PFSK-1 (cell line): ENCODE results near the gene MAD1L1.

Experiments used
- POLR2AphosphoS5 ChIP-seq: IDR thresholded peaks from 2 replicates; pipeline ENCODE4 v1.6.1; 2012; ENCODE audit warnings: low read depth, mild to moderate bottlenecking, control low read depth, low read length, moderate library complexity
- REST ChIP-seq, 2 experiments: IDR thresholded peaks; 2 replicates each; pipeline versions ENCODE4 v1.6.1 to v1.8.0; 2011 to 2012; ENCODE audit warnings: low read depth in 2 of 2, low read length in 2 of 2, control low read depth in 1 of 2, inconsistent platforms in 1 of 2, mild to moderate bottlenecking in 1 of 2, moderate library complexity in 1 of 2; ENCODE audit not compliant: insufficient read depth in 1 of 2
- SIN3A ChIP-seq: IDR thresholded peaks from 2 replicates; pipeline ENCODE4 v1.6.1; 2012; ENCODE audit warnings: mild to moderate bottlenecking, low read length, moderate library complexity, borderline replicate concordance; ENCODE audit not compliant: insufficient read depth
- TAF1 ChIP-seq: IDR thresholded peaks from 2 replicates; pipeline ENCODE4 v1.6.1; 2012; ENCODE audit warnings: low read length, control low read depth, borderline replicate concordance; ENCODE audit not compliant: insufficient read depth

DNA sequence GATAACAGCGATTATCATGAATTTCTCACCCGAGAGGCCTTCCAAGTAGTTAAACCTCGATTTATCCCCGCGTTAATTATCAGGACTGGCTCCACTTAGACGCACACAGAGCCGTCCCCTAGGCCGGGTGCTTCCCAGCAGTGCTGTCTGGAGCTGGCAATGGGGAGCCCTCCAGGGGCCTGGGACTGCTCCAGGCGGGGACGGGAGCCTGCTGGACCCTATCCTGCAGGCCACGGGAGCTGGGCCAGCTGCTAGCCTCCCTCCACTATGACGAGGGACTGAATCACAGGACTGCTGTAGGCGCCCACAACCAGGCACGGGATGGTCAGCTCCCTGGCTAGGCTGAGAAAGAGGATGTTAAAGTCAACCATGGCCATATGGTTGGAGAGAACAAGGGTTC is 333.5 kb downstream of the MAD1L1 start:
- TF ChIP-seq REST (IDR thresholded peaks at IDR 0.05; ENCODE audit: insufficient read depth in 1 of 2, low read depth in 2 of 2, low read length in 2 of 2), result no peak
- TF ChIP-seq POLR2AphosphoS5, result no peak
- no peak for TF ChIP-seq TAF1
- TF ChIP-seq SIN3A, result no peak
